ENCODE data around the gene EEF1AKMT4. TPM values are rescaled to one million over a fixed set of nuclear protein-coding genes. Genes with fewer than 3 reads are reported as not detected.

Gene EEF1AKMT4
- total and polyA plus RNA-seq, 10 of the 15 experiments (the other 5 are each of a cell fraction or from before 2014, with no cell fraction given) = 7.5 to 26.8 (median 18.3) TPM

- ChIA-PET RAD21 (ENCODE audit: unreplicated experiment) (no interaction called here), POLR2A (no interaction called here)
- TF ChIP-seq PAX5 (IDR thresholded peaks at IDR 0.05; ENCODE audit: borderline replicate concordance, low read depth, low read length) (no peak), ZSCAN29 (IDR thresholded peaks at IDR 0.05) (no peak), ATF7 (IDR thresholded peaks at IDR 0.05; ENCODE audit: low read depth) (no peak), MTA3 (IDR thresholded peaks at IDR 0.05; ENCODE audit: borderline replicate concordance, low read length) (no peak), ESRRA (IDR thresholded peaks at IDR 0.05; ENCODE audit: low read length) (no peak), RAD21 (IDR thresholded peaks at IDR 0.05; ENCODE audit: insufficient read depth, low read depth, low read length) (no peak), TCF12 (IDR thresholded peaks at IDR 0.05; ENCODE audit: low read depth, low read length) (no peak), ZNF687 (IDR thresholded peaks at IDR 0.05) (no peak), TBL1XR1 (IDR thresholded peaks at IDR 0.05; ENCODE audit: low read depth, low read length) (no peak), NR2C2 (IDR thresholded peaks at IDR 0.05; ENCODE audit: borderline replicate concordance, control insufficient read depth, insufficient read length, low read depth) (no peak), ZNF24 (IDR thresholded peaks at IDR 0.05) (no peak), NFYB (IDR thresholded peaks at IDR 0.05; ENCODE audit: insufficient read depth, low read depth, low read length) (no peak), WRNIP1 (IDR thresholded peaks at IDR 0.05; ENCODE audit: borderline replicate concordance, low read depth, low read length) (no peak), LARP7 (IDR thresholded peaks at IDR 0.05) (no peak), MLLT1 (IDR thresholded peaks at IDR 0.05) (no peak), NKRF (conservative IDR thresholded peaks at IDR 0.05) (no peak)
Observed at GRCh38 chr3:184275961-184276910, 26.8 kb downstream of the EEF1AKMT4 start, which contains the start of gene ECE2. Gene ECE2 (plus strand): TSS chr3:184276022. CDS start chr3:184276154, 132 bp downstream.

More at GRCh38 chr3:184275961-184276910, 26.8 kb downstream of the EEF1AKMT4 start, which contains the start of gene ECE2:
- Histone ChIP-seq H3K9me3 (replicated peaks; ENCODE audit: control insufficient read depth, insufficient read depth, low read length) (no peaks in the 10 kb centered on the region), H3K4me2 (ENCODE audit: control insufficient read depth, insufficient read depth) (no peak within 1 kb of the TSS), H3K27ac (ENCODE audit: control insufficient read depth, insufficient read depth) (no peak within 1 kb of the TSS), H3K4me3 (no peak within 1 kb of the TSS), H3K27me3 (replicated peaks in 1 of 2; ENCODE audit: control insufficient read depth in 2 of 2, insufficient read depth in 2 of 2, low read length in 1 of 2) (peaks cover 8 to 9% of the 10 kb centered on the region in 2 experiments; a peak in 3 of 4 replicates), H3K36me3 (ENCODE audit: control insufficient read depth in 2 of 2, insufficient read depth in 2 of 2, low read length in 1 of 2) (no peaks in the 10 kb centered on the region), H3K4me1 (ENCODE audit: control insufficient read depth, insufficient read depth, low read length) (no peaks in the 10 kb centered on the region), H2AFZ (ENCODE audit: control insufficient read depth, low read depth, low read length) (no peak within 1 kb of the TSS), H3K9ac (ENCODE audit: control insufficient read depth, insufficient read depth, low read length) (no peak within 1 kb of the TSS), H3K79me2 (ENCODE audit: control insufficient read depth, insufficient read depth, low read length) (no peaks in the 10 kb centered on the region), H4K20me1 (ENCODE audit: control insufficient read depth, insufficient read depth) (no peaks in the 10 kb centered on the region)
- DNase-seq (ENCODE audit: low read depth, low spot score) (no peak), FAIRE-seq (no peak), ATAC-seq (no peak)
- CTCF ChIA-PET = no interaction called here
- in situ Hi-C loops (cut with MboI) = no loop called here
- SMC1A ChIA-PET (ENCODE audit: uncharacterized antibody, unreplicated experiment) = no interaction called here
- WGBS (ENCODE audit: insufficient coverage, insufficient replicate concordance, low lambda C conversion rate, missing lambda C conversion rate) = 33% methylated on average over 36 of the region's 65 CpGs
- intact Hi-C loops (cut with micrococcal nuclease; ENCODE audit: unreplicated experiment) = no loop called here
- no TSS peak for BruUV-seq (replicated peaks)
